ENCODE data around the gene MYLK2. TPM values are rescaled to one million over a fixed set of nuclear protein-coding genes. Genes with fewer than 3 reads are reported as not detected.
A peak's percentile ranks its signal among the peaks of the same experiment; 100 is the strongest.

Gene MYLK2
- total RNA-seq, 4 donors from 2014 or later = 0.16 TPM; not detected in 3

GRCh38 chr20:31870726-31871617, 51.8 kb downstream of the MYLK2 start:
- peak; percentile 30 for DNase-seq
- Histone ChIP-seq H3K36me3 (no peaks in the 10 kb centered on the region), H3K9me3 (no peaks in the 10 kb centered on the region), H3K4me1 (peaks cover 0 to 20% (median 15%) of the 10 kb centered on the region in 4 donors), H3K4me3 (peak overlapping the region; percentile 39 to 73 (median 58)), H3K27me3 (peaks cover 38% of the 10 kb centered on the region), H3K27ac (peak overlapping the region; percentile 10 to 51 (median 40))
- TF ChIP-seq POLR2AphosphoS5 (IDR thresholded peaks at IDR 0.05) (no peak), CTCF (IDR thresholded peaks at IDR 0.05) (no peak), EP300 (IDR thresholded peaks at IDR 0.05; ENCODE audit: low read depth) (no peak)
- in situ Hi-C loops (cut with MboI; ENCODE audit: low pct_ligation_motif_present in 1 of 4, low pct_unique_long_range_greater_than_20kb in 1 of 4, low sequenced_read_pairs in 3 of 4) = no loop called here
- intact Hi-C loops (cut with DNase I; ENCODE audit: low total_unique reads) = no loop called here
- WGBS, 2 donors (ENCODE audit: low coverage in 1 of 2) = 5 to 7% methylated on average over 3 to 24 of the region's 24 CpGs

- H3K9me3 ChIP-seq = no peaks in the 10 kb centered on the region
- H3K4me1 ChIP-seq = peaks cover 0 to 20% (median 15%) of the 10 kb centered on the region in 4 donors
- no peak overlapping the region for H3K4me3 ChIP-seq
- in situ Hi-C loops (cut with MboI; ENCODE audit: low pct_ligation_motif_present in 1 of 4, low pct_unique_long_range_greater_than_20kb in 1 of 4, low sequenced_read_pairs in 3 of 4) = no loop called here
- intact Hi-C loops (cut with DNase I; ENCODE audit: low total_unique reads) = no loop called here
- no peaks in the 10 kb centered on the region for H3K36me3 ChIP-seq
- TF ChIP-seq EP300 (IDR thresholded peaks at IDR 0.05; ENCODE audit: low read depth) (no peak), CTCF (IDR thresholded peaks at IDR 0.05) (no peak), POLR2A (IDR thresholded peaks at IDR 0.05) (no peak), POLR2AphosphoS5 (IDR thresholded peaks at IDR 0.05) (no peak)
- no peak for DNase-seq
- H3K27me3 ChIP-seq = peaks cover 38% of the 10 kb centered on the region
- WGBS, 2 donors (ENCODE audit: low coverage in 1 of 2) = 80 to 85% methylated on average over 1 of the region's 1 CpG
- H3K27ac ChIP-seq = no peak overlapping the region
Measured at GRCh38 chr20:31871618-31871954, 52.4 kb downstream of the MYLK2 start.

- Histone ChIP-seq H3K27me3 (peaks cover 38% of the 10 kb centered on the region), H3K4me1 (peaks cover 0 to 20% (median 15%) of the 10 kb centered on the region in 4 donors), H3K27ac (no peak overlapping the region), H3K4me3 (no peak overlapping the region), H3K36me3 (no peaks in the 10 kb centered on the region), H3K9me3 (no peaks in the 10 kb centered on the region)
- WGBS, 2 donors (ENCODE audit: low coverage in 1 of 2) = 84 to 89% methylated on average over 6 of the region's 6 CpGs
- intact Hi-C loops (cut with DNase I; ENCODE audit: low total_unique reads) (no loop called here), in situ Hi-C loops (cut with MboI; ENCODE audit: low pct_ligation_motif_present in 1 of 4, low pct_unique_long_range_greater_than_20kb in 1 of 4, low sequenced_read_pairs in 3 of 4) (no loop called here)
- DNase-seq = no peak
- TF ChIP-seq CTCF (IDR thresholded peaks at IDR 0.05) (no peak), EP300 (IDR thresholded peaks at IDR 0.05; ENCODE audit: low read depth) (no peak), POLR2AphosphoS5 (IDR thresholded peaks at IDR 0.05) (no peak), POLR2A (IDR thresholded peaks at IDR 0.05) (no peak)
Measured at GRCh38 chr20:31872406-31872805, 53.2 kb downstream of the MYLK2 start.

- no peak overlapping the region for H3K27ac ChIP-seq
- 47 to 60% methylated on average over 2 of the region's 2 CpGs for WGBS, 2 donors (ENCODE audit: low coverage in 1 of 2)
- in situ Hi-C loops (cut with MboI; ENCODE audit: low pct_ligation_motif_present in 1 of 4, low pct_unique_long_range_greater_than_20kb in 1 of 4, low sequenced_read_pairs in 3 of 4) = no loop called here
Measured at GRCh38 chr20:31875671-31876070, 56.5 kb downstream of the MYLK2 start.

More at GRCh38 chr20:31875671-31876070, 56.5 kb downstream of the MYLK2 start:
- Histone ChIP-seq H3K27me3 (peaks cover 18% of the 10 kb centered on the region), H3K36me3 (no peaks in the 10 kb centered on the region), H3K4me3 (no peak overlapping the region), H3K9me3 (no peaks in the 10 kb centered on the region), H3K4me1 (peaks cover 0 to 13% (median 4%) of the 10 kb centered on the region in 4 donors)
- intact Hi-C loops (cut with DNase I; ENCODE audit: low total_unique reads) = no loop called here
- no peak for DNase-seq
- no peak for TF ChIP-seq EP300 (IDR thresholded peaks at IDR 0.05; ENCODE audit: low read depth)
- TF ChIP-seq POLR2A (IDR thresholded peaks at IDR 0.05) = no peak
- TF ChIP-seq POLR2AphosphoS5 (IDR thresholded peaks at IDR 0.05) = no peak
- no peak for TF ChIP-seq CTCF (IDR thresholded peaks at IDR 0.05)
